HG02763 (cell line): ENCODE measurements around the gene FLACC1.
"Not testable (repeated sequence)": the region's sequence is repeated elsewhere in the genome, so short reads cannot be mapped to it uniquely, and the experiment has no call there.

Experiments
- ATAC-seq: cut with Tn5 transposase; IDR thresholded peaks from one replicate; pipeline ENCODE4 v1.9.1; 2021; ENCODE audit warnings: mild to moderate bottlenecking, moderate library complexity; ENCODE audit not compliant: unreplicated experiment

FLACC1 gene

GRCh38 chr2:201349601-201350000 is 7.5 kb downstream of the FLACC1 start:
- no peak for ATAC-seq

DNA sequence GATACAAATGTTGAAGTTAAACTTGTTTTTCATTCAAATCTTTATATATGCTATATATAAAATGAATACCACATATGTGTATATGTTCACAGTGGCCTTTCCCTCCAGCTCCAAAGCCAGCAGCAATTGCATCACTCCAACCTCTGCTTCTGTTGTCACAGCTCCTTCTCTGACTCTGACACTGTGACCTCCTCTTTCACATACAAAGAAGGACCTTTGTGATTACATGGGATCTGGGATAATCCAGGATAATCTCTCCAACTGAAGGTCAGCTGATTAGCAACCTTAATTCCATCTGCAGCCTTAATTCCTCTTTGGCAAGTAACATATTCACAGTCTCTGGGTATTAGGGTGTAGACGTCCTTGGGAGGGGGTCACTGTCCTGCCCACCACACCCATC is 8.4 kb downstream of the FLACC1 start:
- no peak for ATAC-seq

- ATAC-seq: no peak
Measured at GRCh38 chr2:201347138-201347537, 10.0 kb downstream of the FLACC1 start.

DNA sequence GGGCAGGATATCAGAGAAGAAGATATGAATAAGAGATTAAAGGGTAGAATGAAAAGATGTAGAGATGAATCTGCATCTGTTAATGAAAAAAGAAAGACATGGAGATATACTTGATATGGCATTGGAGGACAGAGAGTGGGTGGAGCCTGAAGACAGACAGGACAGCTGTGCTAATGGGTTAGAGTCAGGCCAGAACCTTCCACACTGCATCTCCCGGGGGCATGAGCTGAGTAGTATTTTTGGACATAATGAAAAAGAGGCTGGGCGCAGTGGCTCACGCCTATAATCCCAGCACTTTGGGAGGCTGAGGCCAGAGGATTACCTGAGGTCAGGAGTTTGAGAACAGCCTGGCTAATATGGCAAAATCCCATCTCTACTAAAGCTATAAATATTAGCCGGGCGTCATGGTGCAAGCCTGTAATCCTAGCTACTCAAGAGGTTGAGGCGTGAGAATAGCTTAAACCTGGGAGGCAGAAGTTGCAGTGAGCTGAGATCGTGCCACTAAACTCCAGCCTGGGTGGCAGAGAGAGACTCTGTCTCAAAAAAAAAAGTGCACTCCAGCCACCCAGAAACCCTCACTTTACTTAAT is 11.4 kb downstream of the FLACC1 start:
- ATAC-seq: no peak

GRCh38 chr2:201344663-201345366 is 12.3 kb downstream of the FLACC1 start:
- peak; percentile 94 for ATAC-seq

GRCh38 chr2:201343559-201343958 is 13.6 kb downstream of the FLACC1 start:
- ATAC-seq: no peak

GRCh38 chr2:201342923-201343322 is 14.2 kb downstream of the FLACC1 start:
- no peak for ATAC-seq

DNA sequence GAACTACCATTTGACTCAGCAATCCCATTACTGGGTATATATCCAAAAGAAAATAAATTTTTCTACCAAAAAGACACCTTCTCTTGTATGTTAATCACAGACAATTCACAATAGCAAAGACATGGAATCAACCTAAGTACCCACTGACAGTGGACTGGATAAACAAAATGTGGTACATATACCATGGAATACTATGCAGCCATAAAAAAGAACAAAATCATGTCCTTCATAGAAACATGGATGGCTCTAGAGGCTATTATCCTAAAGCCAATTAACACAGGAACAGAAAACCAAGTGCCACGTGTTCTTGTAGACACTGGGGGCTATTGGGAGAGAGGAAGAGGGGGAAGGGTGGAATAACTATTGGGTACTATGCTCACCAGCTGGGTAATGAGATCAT is 27.7 kb downstream of the FLACC1 start:
- ATAC-seq: no peak

DNA sequence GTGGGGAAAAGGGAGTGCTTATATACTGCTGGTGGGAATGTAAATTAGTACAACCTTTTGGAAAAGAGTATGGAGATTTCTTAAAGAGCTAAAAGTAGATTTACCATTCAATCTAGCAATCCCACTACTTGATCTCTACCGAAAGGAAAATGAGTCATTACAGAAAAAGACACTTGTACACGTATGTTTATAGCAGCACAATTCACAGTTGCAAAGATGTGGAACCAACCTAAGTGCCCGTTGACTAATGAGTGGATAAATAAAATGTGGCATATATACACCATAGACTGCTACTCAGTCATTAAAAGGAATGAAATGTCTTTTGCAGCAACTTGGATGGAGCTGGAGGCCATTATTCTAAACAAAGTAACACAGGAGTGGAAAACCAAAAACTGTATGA is 29.5 kb downstream of the FLACC1 start:
- ATAC-seq: no peak

DNA sequence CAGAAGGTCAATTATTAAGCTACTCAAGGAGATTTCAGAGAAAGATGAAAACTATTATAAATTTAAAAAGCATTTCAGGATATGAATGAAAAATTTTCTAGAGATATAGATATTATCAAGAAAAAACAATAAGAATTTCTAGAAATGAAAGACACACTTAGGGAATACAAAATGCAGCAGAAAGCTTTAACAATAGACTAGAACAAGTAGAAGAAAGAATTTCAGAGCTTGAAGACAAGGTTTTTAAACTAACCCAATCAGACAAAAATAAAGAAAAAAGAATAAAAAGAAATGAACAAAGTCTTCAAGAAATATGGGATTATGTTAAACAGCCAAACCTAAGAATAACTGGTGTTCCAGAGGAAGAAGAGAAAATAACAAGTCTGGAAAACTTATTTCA is 34.4 kb downstream of the FLACC1 start:
- no peak for ATAC-seq

DNA sequence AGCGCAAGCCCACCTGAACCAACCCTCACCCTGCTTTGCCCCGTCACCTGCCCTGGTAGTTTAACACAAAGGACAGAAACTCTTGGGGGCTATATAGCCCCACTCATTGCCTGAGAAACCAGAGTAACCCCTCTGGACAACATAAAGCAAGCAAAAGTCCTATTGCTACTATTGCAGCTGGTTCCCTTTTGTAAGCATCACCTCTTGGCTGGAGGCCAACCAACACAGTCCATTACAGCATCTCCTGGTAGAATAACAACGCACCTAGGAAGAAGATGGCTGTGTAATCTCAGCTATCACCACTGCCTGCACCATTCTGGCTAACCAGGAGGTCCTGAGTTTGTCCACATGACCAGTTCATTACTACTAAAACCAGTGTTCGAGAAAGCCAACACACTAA is 36.4 kb downstream of the FLACC1 start:
- ATAC-seq: no peak

DNA sequence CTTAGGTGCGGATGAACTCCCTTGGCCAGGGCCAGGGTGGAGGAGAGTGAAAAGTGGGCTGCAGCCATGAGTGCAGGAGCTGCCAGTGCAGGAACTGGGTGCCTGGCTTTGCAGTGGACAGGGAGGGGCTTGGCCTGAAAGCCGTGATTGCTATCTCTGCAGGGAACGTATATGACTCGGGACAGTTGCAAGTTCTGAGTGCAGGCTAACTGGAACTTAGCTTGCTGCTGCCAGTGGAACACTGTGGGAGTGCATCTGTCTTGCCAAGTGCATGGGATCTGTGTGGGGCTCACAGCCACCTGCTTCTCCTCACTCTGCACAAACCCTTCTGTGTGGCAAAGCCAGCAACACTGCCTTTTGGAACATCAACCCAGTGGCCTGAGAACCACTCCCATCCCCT is 36.9 kb downstream of the FLACC1 start:
- no peak for ATAC-seq

GRCh38 chr2:201319511-201319910 is 37.6 kb downstream of the FLACC1 start:
- ATAC-seq: no peak

DNA sequence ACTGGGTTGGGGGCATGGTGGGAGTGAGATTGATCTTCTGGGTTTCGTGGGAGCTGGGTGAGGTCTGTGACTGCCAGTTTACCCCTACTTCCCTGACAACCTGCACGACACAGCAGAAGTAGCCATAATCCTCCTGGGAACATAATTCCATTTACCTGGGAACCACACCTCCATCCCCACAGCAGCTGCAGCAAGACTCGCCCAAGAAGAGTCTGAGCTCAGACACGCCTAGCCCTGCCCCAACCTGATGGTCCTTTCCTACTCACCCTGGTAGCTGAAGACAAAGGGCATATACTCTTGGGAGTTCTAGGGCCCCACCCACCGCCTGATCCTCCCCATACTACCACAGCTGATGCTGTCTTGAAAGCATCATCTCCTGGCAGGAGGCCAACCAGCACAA is 43.8 kb downstream of the FLACC1 start:
- no peak for ATAC-seq

DNA sequence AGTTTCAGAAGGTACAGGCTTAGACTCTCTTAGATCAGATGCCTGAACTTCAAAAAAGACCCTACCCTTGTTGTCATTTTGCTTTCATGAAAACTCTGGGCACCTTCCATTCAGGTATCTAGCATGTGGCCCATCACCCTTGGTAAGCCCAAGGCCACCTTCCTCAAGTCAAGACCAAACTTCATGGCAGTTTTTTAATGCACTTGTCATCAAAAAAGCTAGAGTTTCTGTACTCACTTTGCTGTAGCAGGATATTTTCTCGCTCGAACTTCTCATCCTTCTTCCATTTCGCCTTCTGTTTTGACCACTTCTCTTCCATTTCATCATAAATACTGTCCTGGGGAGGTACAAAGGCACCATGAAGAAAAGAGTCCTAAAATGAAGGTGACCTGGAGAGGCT is 48.2 kb downstream of the FLACC1 start:
- no peak for ATAC-seq

DNA sequence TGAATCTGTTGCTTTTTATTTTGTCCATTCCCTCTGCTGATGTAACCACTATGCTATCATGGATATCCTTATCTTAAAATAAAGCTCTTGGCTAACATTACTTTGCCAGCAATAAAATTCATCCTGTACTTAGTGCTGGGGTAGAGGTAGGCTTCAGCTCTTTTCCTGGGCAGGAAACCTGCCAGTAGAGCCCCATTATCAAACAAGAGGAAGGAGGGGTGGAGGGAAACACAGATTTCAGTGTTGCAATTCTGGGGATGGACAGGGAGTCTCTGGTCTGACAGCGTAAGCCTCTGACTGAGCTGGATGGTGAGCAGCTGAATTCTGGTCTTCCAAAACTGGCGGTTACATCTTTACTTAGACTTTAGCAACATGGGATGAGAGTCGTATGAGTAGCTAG is 49.3 kb downstream of the FLACC1 start:
- no peak for ATAC-seq

DNA sequence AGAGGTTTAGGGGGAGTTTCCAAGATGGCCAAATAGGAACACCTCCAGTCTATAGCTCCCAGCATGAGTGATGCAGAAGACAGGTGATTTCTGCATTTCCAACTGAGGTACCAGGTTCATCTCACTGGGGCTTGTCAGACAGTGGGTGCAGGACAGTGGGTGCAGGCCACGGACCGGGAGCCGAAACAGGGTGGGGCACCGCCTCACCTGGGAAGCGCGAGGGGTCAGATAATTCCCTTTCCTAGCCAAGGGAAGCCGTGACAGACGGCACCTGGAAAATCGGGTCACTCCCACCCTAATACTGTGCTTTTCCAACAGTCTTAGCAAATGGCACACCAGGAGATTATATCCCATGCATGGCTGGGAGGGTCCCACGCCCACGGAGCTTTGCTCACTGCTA is 57.2 kb downstream of the FLACC1 start:
- ATAC-seq: not testable (repeated sequence)

DNA sequence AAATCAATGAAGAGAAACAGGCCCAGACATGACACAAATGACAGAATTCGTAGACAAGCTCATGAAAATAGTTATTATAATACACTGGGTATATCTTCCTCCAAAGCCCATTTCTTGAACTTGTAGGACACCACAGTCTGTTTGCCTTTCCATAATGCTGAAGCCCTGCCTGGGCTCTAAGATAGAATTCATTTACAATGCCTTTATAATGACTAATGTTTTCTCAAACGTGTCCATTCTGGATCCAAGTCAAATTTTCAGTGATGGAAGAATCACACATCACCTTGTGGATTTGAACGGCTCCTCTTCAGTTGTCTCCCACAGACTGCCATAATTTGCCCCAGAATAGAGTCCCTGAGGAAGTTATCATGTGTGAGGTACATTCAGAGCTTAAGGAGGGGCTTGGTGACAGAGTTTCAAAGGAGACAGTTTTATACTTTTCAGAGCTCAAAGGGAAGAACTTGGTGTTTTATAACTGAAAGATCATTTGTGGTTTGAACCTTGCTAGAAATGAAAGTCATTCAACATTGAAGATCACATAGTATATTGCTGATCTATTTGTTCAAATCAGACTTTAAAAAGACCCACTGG is 58.6 kb downstream of the FLACC1 start:
- no peak for ATAC-seq

GRCh38 chr2:201290457-201291148 is 66.5 kb downstream of the FLACC1 start:
- ATAC-seq: not testable (repeated sequence)

GRCh38 chr2:201285499-201285898 is 71.6 kb downstream of the FLACC1 start:
- no peak for ATAC-seq

- ATAC-seq: no peak
Measured at GRCh38 chr2:201280191-201281040, 76.7 kb downstream of the FLACC1 start.
